HepG2 (cell line): ENCODE data around the gene SIRT7.

Experiments
- EZH2 ChIP-seq: conservative IDR thresholded peaks from 2 replicates; pipeline ENCODE4 v1.6.1; 2012; ENCODE audit warnings: mild to moderate bottlenecking, low read depth, low read length, moderate library complexity
- GABPA ChIP-seq, 2 experiments: IDR thresholded peaks; 2 replicates each; pipeline ENCODE4 v1.6.1; 2011 to 2016; ENCODE audit warnings: low read depth in 2 of 2, low read length in 1 of 2, missing biosample characterization in 1 of 2, missing genetic modification characterization in 1 of 2
- MAFK ChIP-seq, 2 experiments: IDR thresholded peaks in 1 of 2; conservative IDR thresholded peaks in 1 of 2; 2 replicates each; pipeline ENCODE4 v1.6.1; 2011; ENCODE audit warnings: improper control_type of control experiment in 2 of 2, low read length in 2 of 2
- NR2C2 ChIP-seq: sonication (generic); formaldehyde crosslinking; IDR thresholded peaks from 2 replicates; pipeline ENCODE4 v1.4.0; 2020; ENCODE audit warnings: missing genetic modification reagents, mild to moderate bottlenecking, moderate library complexity, borderline replicate concordance
- SNAPC2 ChIP-seq: sonication (generic); formaldehyde crosslinking; IDR thresholded peaks from 2 replicates; pipeline ENCODE4 v1.8.1; 2022; ENCODE audit warnings: mild to moderate bottlenecking, missing genetic modification reagents
- ZHX1 ChIP-seq: sonication (generic); formaldehyde crosslinking; IDR thresholded peaks from 2 replicates; pipeline ENCODE4 v1.8.1; 2022; ENCODE audit warnings: low read depth, mild to moderate bottlenecking, missing genetic modification reagents
- ZNF891 ChIP-seq: sonication (generic); formaldehyde crosslinking; IDR thresholded peaks from 2 replicates; pipeline ENCODE4 v1.5.0; 2020; ENCODE audit warnings: mild to moderate bottlenecking, missing genetic modification reagents
- TF ChIP-seq, protein P1 (sequence below): sonication (generic); formaldehyde crosslinking; IDR thresholded peaks from 2 replicates; pipeline ENCODE4 v1.8.1; 2022; ENCODE audit warnings: mild to moderate bottlenecking, missing genetic modification reagents
- TF ChIP-seq, protein P2 (sequence below): sonication (generic); formaldehyde crosslinking; IDR thresholded peaks from 2 replicates; pipeline ENCODE4 v1.5.0; 2020; ENCODE audit warnings: missing genetic modification reagents, mild to moderate bottlenecking, borderline replicate concordance

- TF ChIP-seq ZNF891 (CRISPR knock-in tag): no peak
- TF ChIP-seq NR2C2 (CRISPR knock-in tag): no peak
- TF ChIP-seq GABPA (IDR thresholded peaks at IDR 0.05; ENCODE audit: low read depth, low read length): no peak
- TF ChIP-seq GABPA (CRISPR knock-in tag; IDR thresholded peaks at IDR 0.05; ENCODE audit: low read depth): no peak
- no peak for TF ChIP-seq MAFK (conservative IDR thresholded peaks at IDR 0.05 in 1 of 2, IDR thresholded peaks at IDR 0.05 in 1 of 2; ENCODE audit: low read length in 2 of 2)
- TF ChIP-seq SNAPC2 (CRISPR knock-in tag): no peak
- no peak for TF ChIP-seq ZHX1 (CRISPR knock-in tag)
- TF ChIP-seq, protein P1, sequence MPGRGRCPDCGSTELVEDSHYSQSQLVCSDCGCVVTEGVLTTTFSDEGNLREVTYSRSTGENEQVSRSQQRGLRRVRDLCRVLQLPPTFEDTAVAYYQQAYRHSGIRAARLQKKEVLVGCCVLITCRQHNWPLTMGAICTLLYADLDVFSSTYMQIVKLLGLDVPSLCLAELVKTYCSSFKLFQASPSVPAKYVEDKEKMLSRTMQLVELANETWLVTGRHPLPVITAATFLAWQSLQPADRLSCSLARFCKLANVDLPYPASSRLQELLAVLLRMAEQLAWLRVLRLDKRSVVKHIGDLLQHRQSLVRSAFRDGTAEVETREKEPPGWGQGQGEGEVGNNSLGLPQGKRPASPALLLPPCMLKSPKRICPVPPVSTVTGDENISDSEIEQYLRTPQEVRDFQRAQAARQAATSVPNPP (CRISPR knock-in tag): no peak
- TF ChIP-seq EZH2: no peak
- TF ChIP-seq, protein P2, sequence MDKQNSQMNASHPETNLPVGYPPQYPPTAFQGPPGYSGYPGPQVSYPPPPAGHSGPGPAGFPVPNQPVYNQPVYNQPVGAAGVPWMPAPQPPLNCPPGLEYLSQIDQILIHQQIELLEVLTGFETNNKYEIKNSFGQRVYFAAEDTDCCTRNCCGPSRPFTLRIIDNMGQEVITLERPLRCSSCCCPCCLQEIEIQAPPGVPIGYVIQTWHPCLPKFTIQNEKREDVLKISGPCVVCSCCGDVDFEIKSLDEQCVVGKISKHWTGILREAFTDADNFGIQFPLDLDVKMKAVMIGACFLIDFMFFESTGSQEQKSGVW (CRISPR knock-in tag): no peak
Observed at GRCh38 chr17:81905424-81905875, 12.5 kb downstream of the SIRT7 start.
